Lung microvascular endothelial cell (primary cell): ENCODE measurements around the gene RBM11. TPM values are rescaled to one million over a fixed set of nuclear protein-coding genes. Genes with fewer than 3 reads are reported as not detected.

Experiments used
- DNase-seq, 2 donors: peaks; one replicate each; pipeline versions ENCODE4 v3.0.0 to v3.0.0-alpha.2; 2010; ENCODE audit warnings: low read depth in 2 of 2
- total RNA-seq: library from RNA; depleted of rRNA; stranded (reverse); fragments of >200 nt; gene quantifications from 2 replicates; pipeline ENCODE4 v1.2.1, GENCODE V29; 2014

RBM11 gene
- total RNA-seq, 1 donor from 2014 or later, result not detected

DNA sequence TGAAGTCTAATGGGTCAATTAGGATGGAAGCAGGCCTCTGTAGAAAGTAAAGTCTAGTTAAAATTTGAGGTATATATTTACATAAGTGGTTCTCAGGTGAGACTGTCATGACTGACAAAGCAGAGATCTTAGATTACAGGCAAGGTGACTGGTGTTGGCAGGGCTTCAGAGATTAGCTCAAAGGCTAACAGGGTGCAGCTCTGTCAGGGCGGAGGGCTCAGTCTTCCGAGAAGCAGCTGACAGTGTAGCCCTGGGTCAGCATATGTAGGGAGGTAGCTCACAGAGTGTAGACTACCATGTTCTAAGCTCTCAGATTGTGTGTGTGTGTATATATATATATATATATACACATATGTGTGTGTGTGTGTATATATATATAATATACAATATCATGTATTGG lies 54.7 kb downstream of the RBM11 start:
- DNase-seq, result no peak

- no peak for DNase-seq
These were observed 55.1 kb downstream of the RBM11 start for GRCh38 chr21:14271053-14271452.

GRCh38 chr21:14271641-14272040 lies 55.7 kb downstream of the RBM11 start:
- DNase-seq, result no peak

DNA sequence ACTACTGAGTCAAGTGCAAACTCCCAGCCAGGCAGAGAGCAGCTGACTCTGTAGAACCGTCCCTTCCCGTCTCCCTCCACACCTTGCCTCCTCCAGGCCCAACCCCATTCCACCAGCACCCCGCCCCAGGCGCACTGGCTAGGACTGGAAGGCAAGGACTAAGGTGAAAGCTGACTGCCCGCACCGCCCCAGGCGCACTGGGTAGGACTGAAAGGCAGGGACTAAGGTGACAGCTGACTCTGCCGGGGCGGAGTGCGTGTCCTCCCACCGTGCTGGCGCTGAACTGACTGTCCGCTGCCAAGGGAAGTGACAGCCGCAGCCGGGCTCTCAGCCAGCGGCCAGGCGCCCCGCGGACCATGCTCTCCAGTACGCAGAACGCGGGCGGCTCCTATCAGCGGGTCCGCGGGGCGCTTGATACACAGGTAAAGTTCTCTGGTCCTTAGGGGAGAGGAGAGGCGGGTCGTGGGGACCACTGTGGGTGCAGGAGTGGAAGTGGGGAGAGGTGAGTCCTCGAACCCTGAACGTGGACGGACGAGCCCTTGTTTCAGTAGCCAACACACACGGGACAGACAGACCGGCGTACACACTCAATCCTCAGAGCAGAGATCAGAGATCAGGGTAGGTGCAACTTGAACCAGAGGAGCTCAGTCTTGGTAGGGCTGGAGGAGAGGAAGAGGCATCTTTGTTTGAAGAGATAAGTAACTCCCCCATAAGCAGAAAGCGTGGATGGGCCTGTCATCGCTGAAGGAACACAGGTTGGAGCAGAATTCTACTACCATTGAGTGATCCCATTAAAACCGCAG lies 58.0 kb downstream of the RBM11 start:
- peak in 1 of 2 donors; percentile 92 for DNase-seq

- no peak for DNase-seq
These were observed 59.8 kb downstream of the RBM11 start for GRCh38 chr21:14275702-14276205.

Other genes starting within 250 kb of the RBM11 start
- gene LIPI, start 5.2 kb upstream of the RBM11 start, total RNA-seq, result not detected in 2 replicates
- 29.6 and 38.3 TPM in 2 replicates for gene HSPA13, start 167.0 kb downstream of the RBM11 start, total RNA-seq